ENCODE measurements around the gene GPRC5D.

GPRC5D gene

GRCh38 chr12:12907552-12907951 is 44.4 kb downstream of the GPRC5D start:
- DNase-seq (ENCODE audit: low spot score): no peak

- no peak for DNase-seq (ENCODE audit: low spot score)
These were observed 48.0 kb downstream of the GPRC5D start for GRCh38 chr12:12903642-12904609.

GRCh38 chr12:12902036-12902435 is 49.9 kb downstream of the GPRC5D start:
- DNase-seq (ENCODE audit: low spot score): no peak

- peak; percentile 36 for DNase-seq (ENCODE audit: low spot score)
These were observed 50.7 kb downstream of the GPRC5D start for GRCh38 chr12:12901158-12901791.

- no peak for DNase-seq (ENCODE audit: low spot score)
These were observed 51.2 kb downstream of the GPRC5D start for GRCh38 chr12:12900786-12901157.

- peak; percentile 92 for DNase-seq (ENCODE audit: low spot score)
These were observed 52.2 kb downstream of the GPRC5D start for GRCh38 chr12:12899530-12900380.

GRCh38 chr12:12898911-12899511 is 53.0 kb downstream of the GPRC5D start:
- DNase-seq (ENCODE audit: low spot score): no peak

GRCh38 chr12:12898136-12898717 is 53.7 kb downstream of the GPRC5D start:
- DNase-seq (ENCODE audit: low spot score): no peak

- DNase-seq (ENCODE audit: low spot score): no peak
These were observed 54.7 kb downstream of the GPRC5D start for GRCh38 chr12:12897302-12897701.

GRCh38 chr12:12896260-12896659 is 55.7 kb downstream of the GPRC5D start:
- DNase-seq (ENCODE audit: low spot score): no peak

- no peak for DNase-seq (ENCODE audit: low spot score)
These were observed 58.5 kb downstream of the GPRC5D start for GRCh38 chr12:12893438-12893837.

GRCh38 chr12:12892681-12893141 is 59.3 kb downstream of the GPRC5D start:
- no peak for DNase-seq (ENCODE audit: low spot score)

GRCh38 chr12:12891881-12892355 is 60.1 kb downstream of the GPRC5D start:
- no peak for DNase-seq (ENCODE audit: low spot score)

- peak; percentile 27 for DNase-seq (ENCODE audit: low spot score)
These were observed 60.7 kb downstream of the GPRC5D start, which contains the start of gene GPRC5A for GRCh38 chr12:12891080-12891880. TSS of gene GPRC5A (plus strand) at chr12:12891562. CDS start at chr12:12908250, 16,688 bp downstream.
